RPMI7951 (cell line): ENCODE results near the gene CKLF. TPM values are rescaled to one million over a fixed set of nuclear protein-coding genes. Genes with fewer than 3 reads are reported as not detected.
"Not testable (repeated sequence)": the region's sequence is repeated elsewhere in the genome, so short reads cannot be mapped to it uniquely, and the experiment has no call there.

Experiments
- DNase-seq: peaks from one replicate; pipeline ENCODE4 v3.0.0-alpha.2; 2012; ENCODE audit warnings: low read depth
- total RNA-seq: library from RNA; depleted of rRNA; stranded (reverse); fragments of >200 nt; shearing (Covaris generic); gene quantifications from 2 replicates; pipeline ENCODE4 v1.2.3, GENCODE V29; 2014; rRNA removed

CKLF gene, protein sequence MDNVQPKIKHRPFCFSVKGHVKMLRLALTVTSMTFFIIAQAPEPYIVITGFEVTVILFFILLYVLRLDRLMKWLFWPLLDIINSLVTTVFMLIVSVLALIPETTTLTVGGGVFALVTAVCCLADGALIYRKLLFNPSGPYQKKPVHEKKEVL
- 334 and 338 TPM in 2 replicates for total RNA-seq

DNA sequence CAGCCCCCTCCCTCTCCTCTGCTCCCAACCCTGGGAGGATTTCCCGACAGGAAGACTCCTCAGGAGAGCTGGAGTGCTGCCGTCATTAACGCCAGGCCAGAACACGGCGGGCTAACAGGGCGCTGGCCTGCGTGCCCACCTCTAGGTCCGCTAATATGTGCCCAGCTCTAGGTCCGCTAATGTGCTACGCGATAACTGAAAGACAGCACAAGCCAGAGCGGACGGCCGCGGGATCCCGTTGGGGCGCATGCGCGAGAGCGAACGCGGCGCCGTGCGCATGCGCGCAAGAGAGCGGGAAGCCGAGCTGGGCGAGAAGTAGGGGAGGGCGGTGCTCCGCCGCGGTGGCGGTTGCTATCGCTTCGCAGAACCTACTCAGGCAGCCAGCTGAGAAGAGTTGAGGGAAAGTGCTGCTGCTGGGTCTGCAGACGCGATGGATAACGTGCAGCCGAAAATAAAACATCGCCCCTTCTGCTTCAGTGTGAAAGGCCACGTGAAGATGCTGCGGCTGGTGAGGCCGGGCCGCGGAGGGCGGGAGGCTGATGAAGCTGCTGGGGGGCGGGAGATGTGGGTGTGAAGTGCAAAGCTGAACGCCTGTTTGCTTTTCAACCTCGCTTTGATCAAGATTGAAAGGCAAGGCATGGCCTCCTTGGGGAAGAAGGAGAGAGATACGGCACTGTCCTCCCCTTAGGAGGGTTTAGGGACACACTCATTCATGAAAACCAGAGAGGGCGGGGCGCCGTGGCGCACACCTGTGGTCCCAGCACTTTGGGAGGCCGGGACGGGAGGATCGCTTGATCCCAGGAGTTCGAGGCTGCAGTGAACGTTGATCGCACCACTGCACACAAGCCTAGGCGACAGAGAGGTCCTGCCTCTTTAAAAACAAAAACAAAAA is at the start of gene CKLF:
Gene CKLF (plus strand): TSS at position 291 of the 892 bp plus-strand sequence. CDS start 140 bp downstream, at position 431.
- DNase-seq, result peak; percentile 85

DNA sequence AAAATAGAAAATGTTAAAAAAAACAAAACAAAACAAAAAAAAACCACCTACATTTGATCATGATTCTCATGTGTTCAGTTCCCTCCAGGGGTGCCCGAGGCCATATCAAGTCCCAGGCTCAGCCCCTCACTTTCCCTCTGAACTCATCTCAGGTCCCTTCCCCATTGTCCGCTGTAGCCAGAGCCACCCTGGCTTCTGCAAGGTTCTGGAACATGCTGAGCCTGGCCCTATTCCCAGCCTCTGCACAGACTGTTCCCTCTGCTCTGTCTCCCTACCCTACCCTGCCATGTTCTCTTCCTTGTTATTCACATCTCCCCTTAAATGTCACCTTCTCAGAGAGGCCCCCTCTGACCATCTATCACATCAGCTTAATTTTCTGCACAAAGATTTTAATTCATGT is 49.3 kb upstream of the CKLF start:
- DNase-seq, result no peak

DNA sequence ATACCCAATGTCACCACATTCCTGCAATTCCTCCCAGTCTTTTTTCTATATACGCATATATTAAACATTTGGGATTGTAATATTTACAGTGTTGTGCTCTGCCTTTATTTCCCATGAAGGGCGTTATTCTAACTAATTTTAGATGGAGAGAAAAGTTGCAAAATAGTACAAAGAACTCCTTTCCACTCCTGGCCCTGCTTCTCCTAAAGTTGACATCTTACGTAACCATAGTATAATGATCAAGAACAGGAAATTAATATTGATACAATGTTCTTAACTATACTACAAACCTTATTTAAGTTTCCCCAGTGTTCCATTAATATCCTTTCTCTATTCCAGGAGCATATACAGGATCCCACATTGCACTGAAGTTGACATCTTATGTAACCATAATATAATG is 48.8 kb upstream of the CKLF start:
- DNase-seq, result no peak

DNA sequence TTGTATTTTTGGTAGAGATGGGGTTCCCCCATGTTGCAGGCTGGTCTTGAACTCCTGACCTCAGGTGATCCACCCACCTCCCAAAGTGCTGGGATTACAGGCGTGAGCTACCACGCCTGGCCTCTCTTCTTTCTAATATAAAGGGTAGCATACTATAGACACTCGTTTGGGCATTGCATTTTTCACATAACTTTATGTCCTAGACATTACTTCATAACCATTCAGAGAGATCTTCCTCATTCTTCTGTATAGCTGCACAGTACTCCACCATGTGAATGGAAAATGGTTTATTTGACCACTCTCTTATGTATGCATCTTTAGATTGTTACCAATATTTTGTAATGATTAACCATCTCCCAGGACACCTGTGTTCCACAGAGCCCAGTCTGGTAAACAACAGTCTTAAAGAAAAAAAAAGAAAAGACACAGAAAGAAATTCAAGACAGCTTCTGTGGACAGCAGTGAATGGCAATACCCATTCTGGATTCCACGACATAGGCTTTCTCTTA is 44.6 kb upstream of the CKLF start:
- no peak for DNase-seq

DNA sequence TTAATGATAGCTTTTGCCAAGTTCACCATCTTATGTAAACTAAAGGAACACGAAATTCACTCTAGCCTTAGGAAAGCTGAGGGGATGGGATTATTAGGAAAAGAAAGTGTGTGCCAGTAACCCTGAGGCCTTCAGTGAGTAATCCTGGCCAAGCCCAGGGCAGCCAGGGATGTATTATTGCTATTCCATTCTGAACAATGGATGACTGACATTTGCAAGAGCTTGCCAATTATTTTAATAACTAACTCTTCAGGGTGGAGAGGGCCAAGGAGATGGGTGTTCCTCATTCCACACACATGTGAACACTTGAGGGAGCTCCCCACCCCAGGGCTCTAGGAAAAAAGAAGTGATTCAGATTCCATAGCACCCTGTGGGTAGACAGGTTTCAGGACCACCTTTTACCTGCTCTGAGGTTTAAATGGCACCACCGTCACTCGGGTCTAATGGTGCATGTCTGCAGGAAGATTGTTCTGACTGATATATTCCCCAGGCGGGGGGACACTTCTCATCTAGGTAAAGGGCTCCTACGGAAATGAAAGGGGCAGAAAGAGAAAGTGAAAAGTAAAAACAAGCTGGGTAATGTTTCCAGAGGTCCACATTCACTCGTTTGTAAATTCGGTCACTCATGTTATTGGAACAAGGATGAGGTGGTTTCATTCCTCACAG is 44.0 kb upstream of the CKLF start:
- DNase-seq, result peak; percentile 87

DNA sequence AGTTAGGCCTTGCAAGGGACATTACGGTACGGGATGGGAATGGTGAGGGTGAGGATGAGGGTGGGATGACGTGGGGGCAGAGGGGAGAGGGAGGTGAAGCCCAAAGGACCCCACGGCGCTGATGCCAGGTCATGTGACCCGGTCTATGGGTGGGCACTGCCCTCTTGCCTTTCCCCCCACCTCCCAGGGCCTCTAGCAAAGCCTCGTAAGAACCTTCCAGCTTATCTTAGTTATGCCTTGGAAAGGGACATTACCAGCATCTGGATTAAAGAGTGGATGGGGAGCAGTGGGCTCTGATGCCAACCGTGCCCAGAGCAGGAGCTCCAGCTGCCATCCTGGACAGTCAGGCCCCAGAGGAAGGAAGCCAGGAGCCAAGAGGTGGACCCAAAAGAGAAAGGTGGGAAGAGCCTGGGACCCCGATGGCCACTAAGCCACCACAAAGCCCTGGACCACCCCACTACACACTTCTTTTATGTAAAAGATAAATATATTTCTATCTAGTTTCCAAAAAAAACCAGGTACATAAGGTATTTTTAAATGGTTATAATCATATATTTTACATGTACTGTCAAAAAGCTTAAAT is 43.4 kb upstream of the CKLF start:
- no peak for DNase-seq

DNA sequence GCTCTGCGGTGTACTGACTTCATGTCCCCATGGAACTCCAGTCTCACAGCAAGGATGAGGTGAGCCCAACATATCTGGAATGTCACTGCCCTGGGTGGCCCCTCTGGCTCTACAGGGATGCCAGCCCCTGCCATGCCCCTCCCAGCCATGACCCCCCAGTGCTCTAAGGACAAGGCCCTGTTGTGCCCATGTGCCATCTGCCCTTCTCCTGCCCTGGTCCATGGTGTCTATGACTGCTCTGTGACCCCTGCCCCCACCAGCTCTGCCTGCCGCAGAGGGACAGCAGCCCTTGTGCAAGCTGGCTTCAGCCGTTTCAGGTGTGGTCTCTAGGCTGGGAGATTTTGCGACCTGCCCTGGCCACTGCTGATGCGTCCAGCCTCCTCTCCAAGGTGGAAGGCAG is 42.8 kb upstream of the CKLF start:
- DNase-seq, result no peak

DNA sequence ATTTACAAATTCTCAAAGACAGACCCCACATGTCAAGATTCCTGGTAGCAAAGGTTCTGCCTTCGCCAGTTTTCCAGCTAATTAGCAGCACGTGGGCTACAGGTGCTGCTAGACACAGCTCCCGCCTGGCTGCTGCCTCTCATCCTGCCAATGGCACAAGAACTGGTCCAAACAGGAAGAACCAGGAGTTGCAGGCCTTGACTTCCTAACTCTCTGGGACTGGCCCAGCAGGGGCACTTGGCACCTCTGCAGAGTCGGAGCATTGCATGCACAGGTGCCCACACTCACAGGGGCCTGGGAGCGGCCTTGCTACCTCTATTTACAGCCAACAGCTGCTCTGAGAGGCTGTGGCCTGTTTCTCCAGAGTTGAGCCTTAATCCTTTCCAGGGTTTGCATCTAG is 42.1 kb upstream of the CKLF start:
- DNase-seq, result no peak

DNA sequence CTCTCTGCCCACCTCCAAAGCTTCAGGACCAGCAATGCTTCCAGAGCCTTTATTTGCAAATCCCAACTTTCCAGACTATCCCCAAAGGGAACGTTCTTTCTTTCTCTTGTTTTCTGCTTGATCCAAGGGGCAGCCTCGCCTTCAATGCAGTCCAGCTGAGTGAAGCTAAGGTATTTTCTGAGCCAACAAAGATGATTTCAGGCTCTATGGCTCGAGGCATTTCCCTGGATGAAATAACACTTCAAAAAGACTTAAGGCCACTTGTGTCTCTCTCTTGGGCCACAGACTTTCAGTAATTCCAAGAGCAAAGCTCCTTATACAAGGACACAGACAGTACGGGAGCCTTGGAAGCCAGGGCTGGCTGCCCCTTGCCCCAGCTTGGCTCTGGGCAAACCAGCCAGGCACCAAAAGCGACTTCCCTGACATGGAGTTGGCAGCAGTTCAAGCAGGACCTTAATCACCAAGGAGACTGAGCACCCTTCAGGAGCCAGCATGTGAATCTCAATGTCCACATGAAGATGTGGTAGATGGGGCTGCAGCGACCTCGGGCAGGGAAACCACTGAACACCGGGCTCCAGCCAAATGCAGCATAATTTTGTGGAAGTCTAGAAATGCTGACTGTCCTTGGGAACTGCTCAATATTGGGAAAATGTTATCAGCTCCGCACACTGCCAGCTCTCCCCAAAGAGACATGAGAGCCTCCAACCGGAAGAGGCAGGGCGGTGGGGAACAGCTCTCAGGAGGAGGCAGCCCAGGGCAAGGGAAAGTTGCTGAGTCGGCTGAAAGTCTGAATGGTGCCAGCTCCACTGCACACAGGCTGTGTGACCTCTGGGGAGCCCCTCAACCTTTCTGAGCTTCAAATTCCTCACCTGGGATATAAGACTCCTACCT is 41.4 kb upstream of the CKLF start:
- DNase-seq, result peak; percentile 50

DNA sequence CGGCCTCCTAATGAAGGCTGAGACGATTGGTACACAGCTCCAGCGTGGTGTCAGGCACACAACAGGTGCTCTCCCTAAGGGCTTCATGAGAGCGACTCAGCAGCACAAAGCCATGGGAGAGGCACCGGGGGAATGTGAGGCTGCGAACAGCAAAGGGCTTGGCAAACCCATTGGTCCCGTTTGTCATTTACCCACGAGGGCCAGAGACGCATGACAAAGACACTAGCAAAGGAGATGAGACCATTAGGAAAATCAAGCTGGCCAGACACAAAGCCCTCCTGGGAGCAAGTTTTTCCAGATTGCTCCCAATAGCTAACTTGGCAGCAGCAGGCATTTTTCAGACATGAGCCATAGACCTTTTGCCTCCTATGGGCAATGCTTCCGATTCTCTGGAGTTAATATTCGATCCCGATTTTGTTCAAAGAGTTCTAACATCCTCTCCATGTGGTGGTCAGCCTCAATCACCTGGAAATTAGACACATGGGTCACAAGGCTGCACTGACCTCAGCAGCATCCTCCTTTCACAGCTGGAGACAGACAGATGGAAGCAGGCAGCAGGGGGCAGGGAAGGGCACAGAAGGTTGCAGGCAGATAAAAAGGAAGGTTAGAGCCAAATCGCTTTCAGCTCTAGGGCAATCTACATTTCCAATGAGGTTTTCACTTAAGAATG is 40.6 kb upstream of the CKLF start:
- peak; percentile 95 for DNase-seq

DNA sequence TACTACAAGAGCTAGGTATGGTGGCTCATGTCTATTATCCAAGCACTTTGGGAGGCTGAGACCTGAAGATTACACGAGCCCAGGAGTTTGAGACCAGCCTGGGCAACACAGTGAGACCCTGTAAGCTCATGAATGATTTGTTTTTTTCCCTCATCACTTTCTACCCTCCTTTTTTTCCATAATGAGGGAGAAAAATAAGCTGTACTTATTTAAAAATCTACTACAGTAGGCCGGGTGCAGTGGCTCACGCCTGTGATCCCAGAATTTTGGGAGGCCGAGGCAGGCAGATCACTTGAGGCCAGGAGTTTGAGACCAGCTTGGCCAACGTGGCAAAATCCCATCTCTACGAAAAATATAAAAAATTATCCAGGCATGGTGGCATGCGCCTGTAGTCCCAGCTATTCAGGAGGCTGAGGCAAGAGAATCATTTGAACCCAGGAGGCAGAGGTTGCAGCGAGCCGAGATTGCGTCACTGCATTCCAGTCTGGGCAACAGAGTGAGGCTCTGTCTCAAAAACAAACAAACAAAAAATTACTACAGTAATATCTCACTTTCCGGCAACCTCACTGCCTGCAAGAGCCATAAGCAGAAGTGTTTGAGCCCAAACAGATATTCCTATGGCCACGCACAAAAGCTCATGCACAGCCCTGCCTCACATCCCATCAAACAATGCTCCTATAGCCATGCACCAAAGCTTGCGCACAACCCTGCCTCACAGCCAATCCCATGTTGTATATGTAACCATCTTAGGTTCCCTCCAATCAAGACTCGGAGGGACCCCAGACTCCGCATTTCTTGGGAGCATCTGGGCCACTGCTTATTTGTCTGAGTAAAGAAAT is 39.9 kb upstream of the CKLF start:
- no peak for DNase-seq

DNA sequence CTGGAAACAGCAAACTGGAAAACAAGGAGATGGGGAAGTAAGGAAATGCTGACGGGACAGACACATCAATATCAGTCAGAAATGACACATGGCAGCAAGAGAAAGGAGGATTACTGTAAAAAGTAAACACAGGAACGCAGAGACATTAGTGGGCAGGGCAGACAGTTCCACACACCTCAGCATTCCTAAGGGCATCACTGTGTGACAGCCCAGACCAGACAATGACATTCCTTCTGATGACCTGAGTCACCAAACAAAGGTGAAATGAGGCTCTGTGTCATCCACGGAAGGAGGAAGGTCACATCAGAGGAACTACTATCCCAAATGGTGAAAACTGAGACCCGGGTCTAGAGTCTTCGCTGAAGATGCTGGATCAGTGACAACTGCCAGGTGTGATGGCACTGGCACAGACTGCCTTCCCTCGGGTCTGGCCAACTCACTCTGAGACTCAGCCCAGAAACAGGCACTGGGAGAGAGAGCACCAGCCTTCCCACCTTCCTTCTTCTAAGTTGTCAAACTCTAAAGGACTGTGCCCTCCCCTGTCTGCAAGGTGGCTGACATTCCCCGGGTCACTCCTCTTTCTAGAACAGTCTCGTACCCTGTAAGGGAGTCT is 39.2 kb upstream of the CKLF start:
- DNase-seq, result no peak

DNA sequence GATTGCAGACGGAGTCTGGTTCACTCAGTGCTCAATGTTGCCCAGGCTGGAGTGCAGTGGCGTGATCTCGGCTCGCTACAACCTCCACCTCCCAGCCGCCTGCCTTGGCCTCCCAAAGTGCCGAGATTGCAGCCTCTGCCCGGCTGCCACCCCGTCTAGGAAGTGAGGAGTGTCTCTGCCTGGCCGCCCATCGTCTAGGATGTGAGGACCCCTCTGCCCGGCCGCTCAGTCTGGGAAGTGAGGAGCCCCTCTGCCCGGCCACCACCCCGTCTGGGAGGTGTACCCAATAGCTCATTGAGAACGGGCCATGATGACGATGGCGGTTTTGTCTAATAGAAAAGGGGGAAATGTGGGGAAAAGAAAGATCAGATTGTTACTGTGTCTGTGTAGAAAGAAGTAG is 38.0 kb upstream of the CKLF start:
- DNase-seq, result not testable (repeated sequence)

DNA sequence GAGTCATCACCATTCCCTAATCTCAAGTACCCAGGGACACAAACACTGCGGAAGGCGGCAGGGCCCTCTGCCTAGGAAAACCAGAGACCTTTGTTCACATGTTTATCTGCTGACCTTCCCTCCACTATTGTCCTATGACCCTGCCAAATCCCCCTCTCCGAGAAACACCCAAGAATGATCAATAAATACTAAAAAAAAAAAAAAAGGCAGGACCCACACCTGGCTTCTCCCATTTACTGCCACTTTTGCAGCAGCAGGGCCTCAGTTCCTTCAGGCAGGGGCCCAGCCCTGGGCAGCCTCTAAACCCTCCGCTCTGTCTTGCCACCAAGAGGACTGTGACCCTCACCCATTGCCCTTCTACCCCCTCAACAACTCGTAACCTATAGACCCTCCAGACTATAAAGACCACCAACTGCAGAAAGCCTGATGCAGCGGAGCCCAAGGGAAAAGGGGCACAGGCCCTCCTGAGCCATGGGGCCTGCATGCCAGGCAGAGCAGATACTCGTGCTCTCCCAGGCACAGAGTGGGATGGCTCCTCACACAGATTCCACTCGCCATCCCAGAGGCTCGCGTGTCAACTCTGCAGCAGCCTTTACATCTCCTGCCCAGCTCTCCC is 37.3 kb upstream of the CKLF start:
- not testable (repeated sequence) for DNase-seq

DNA sequence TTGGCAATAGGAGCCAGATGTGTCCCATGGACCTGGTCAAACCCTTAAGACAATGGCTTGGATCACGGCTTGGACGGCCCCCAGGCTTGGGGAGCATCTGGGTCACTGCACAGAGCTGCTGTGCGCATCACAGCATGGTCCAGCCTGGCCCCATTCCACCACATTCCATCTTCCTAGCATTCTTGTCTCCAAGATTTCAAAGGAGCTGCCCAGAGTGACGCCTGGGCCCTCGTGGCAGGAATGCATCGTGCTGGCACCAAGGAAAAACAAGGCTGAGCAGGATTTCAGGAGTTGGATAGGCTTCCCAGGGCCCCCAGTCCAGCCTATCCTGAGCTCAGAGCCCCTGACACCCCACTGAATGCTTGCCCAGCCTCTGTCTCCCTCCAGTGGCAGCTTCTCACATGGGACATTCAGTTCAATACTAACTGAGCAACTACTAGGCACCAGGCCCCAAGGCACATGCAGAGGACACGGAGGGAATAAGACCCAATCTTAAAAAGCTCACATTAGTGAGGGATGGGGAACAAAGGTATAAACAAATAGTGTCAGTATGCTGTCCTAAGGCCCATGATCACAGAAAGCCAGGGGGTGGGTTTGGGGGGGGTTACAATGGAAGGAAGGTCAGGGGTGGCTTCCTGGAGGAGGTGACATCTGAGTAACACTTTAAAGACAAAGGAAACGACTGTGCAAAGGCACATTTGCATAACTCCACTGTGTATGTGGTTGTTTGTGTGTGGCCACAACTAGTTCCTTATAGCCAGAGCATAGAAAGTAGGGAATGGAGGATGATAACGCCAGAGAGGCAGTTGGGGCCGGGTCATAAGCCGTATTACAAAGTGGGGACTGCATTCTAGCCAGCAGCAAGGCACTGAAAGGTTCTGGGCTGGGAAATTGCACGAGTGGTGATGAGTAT is 36.5 kb upstream of the CKLF start:
- peak; percentile 88 for DNase-seq

DNA sequence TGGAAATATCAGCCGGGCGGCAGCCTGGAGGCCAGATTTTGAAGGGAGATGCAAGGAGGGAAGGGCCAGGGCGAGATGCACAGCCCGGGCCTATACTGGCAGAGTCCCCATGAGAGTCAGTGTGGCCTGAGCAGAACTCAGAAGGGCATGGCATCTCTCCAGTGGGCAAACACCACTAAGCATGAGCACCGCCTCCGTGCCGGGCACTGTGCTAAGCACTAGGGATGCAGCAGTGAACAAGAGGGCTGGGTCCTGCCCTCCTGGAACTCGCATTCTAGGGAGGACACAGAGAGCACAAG is 35.9 kb upstream of the CKLF start:
- no peak for DNase-seq

DNA sequence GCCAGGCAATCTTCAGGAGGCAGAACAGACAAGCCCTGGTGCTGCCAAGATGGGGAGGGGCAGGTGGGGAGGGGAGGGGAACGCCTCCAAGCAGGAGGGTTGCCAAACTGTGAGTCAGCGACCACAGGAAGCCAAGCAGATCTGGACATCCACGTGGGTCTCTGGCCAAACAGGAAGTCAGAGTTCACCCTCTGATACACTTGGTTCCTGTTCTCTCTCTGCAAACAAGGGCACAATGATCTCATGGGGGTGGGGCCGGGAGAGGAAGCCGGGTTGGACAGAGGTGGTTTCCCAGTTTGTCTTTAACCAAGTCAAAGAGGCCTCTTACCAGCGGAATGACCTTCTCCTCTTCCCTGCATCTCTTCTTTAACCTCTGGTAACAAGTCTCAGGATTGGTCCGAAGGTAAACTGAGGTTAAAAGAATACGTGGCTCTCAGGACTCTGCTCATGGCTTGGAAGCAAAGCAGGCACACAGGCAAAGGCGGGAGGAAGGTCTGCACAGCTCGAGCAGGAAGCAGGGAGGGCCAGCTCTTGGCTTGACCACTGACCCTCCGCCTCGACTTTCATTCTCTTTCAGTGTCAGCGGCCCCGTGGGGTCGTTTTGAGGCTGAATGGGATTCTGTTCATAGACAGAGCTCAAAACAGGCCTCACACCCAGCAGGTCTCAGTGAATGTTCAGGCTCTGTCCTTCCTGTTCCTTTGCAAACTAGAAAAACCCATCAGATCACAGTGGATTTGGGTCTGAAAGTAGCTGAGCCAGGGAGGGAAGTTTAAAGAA is 35.4 kb upstream of the CKLF start:
- DNase-seq, result peak; percentile 100
